Activated CD4-positive, alpha-beta T cell treated with anti-CD3 and anti-CD28 coated beads for 48 hours (primary cell): ENCODE data around the gene STK38L.
"Not testable (repeated sequence)": the region's sequence is repeated elsewhere in the genome, so short reads cannot be mapped to it uniquely, and the experiment has no call there.

Source experiments
- DNase-seq: peaks from one replicate; pipeline ENCODE4 v3.0.0-alpha.2; 2020

Gene STK38L

DNA sequence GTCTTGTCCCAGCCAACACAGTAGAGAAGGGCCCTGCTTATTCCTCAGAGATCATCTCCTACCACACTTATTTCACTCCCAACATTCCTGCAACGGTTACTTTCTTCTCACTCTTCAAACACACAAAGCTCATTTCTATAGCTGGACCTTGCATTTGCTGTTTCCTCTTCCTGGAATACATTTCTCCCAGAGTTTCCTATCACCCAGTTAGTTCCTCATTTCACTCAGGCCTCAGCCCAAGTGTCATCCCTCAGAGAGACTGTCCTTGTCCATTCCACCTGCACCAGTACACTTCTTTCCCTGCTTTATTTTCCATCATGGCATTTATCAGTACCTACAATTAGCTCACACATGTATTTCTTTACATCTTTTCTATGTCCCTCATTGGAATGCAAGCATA, 14.7 kb upstream of the STK38L start:
- no peak for DNase-seq

DNA sequence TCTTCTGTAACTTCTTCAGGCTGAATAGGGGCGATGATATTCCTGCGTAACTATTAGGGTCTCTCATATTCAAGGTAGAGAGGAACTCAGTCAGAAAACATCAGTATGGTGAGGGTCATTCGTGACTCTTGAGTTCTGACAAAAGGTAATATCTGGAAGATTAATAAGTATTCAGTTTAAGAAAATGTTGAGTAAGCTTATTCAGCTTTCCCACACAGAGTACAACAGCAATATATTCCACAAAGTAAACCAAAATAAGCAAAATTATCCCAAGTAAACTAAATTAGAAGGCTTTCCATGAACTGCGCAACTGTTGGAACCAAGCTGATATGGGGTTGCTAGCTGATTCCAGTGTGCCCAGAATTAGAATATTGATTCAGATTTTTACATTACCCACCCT, 12.7 kb upstream of the STK38L start:
- not testable (repeated sequence) for DNase-seq

DNA sequence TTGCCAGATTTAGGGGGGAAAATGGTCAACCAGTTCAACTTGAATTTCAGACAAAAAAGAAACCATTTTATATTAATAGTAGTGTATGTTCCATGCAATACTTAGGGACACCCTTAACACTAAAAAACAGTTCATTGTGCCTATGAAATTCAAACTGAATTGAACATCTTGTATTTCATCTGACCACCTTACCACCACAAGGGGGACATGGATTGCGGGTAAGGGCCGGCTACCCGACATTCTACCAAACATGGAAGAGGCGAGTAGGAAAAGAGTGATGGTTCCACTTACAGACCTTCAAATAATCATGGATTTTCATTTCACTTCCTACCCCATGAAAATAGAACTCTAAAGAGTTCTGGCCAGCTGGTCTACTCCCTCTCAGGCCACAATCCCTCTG, 10.3 kb upstream of the STK38L start:
- no peak for DNase-seq

DNA sequence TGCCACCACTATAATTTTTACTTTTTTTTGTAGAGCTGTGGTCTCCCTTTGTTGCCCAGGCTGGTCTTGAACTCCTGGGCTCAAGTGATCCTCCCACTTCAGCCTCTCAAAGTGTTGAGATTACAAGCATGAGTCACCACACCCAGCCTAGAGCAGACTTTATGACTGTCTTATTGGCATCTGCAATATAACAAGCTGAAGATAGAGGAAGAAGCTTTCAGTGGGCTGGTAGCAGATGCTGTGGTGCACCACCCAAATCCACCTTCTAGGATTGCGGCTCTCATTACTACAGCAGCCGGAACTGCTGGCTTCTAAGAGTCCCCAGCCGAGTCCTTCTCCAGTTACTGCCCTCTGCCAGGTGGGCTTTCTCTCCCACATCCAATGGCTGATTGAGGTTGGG, 7.6 kb upstream of the STK38L start:
- DNase-seq = peak; percentile 32

DNA sequence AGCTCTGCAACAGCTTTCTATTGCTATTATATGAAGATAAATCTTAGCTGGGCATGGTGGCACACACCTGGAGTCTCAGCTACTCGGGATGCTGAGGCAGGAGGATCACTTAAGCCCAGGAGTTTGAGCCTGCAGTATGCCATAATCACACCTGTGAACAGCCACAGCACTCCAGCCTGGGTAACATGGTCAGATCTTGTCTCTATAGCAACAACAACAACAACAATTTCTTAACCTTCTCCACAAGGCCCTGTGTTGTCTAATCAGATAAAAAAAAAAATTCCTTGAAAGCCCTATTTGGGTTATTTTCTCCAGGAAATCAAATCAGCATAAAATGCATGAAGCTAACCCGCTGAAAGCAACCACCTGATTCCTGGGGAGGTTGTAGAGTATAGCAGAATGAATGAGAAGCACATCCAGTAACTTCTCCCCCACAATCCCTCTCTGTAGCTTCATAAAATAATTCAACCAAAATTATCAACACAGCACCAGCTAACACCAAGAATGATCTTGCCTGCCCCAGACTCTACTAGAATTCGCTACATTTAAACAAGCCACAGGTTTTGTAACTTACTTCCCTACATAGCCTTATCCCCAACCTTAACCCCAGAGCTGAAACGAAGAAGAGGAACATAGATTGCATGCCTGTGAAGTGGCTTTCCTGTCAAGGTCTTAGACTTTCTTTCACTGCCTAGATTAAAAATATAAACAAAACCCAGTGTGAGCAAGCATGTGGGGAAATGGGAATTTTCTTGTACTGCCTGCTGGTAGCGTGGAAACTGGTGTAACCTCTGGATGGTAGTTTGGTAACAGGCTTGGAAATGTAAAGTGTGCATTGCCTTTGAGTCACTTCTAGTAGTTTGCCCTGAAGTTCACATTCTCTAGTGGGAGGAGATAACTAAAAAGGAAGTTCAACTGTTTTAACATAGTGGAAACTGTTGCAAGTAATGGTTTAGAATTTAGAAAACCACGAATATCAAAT, 6.0 kb upstream of the STK38L start:
- DNase-seq = no peak

DNA sequence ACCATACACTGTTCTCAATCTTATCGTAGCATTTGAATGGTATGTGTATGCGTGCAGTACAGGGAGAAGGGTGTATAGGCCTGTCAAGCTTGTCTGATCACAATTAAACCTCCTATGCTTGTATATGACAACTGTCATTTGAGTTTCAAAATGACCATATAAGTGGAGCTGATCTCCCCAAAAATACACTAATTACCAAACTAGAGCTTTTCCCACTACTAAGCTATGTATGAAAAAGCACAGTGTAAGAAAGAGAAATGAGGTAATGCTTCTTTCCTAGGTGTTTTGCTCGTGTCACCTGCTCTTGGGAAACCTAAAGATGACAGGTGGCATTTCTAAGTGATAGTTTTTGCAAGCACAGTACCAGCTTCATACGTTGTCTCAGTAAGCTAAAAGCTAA, 1.1 kb upstream of the STK38L start:
- no peak for DNase-seq

DNA sequence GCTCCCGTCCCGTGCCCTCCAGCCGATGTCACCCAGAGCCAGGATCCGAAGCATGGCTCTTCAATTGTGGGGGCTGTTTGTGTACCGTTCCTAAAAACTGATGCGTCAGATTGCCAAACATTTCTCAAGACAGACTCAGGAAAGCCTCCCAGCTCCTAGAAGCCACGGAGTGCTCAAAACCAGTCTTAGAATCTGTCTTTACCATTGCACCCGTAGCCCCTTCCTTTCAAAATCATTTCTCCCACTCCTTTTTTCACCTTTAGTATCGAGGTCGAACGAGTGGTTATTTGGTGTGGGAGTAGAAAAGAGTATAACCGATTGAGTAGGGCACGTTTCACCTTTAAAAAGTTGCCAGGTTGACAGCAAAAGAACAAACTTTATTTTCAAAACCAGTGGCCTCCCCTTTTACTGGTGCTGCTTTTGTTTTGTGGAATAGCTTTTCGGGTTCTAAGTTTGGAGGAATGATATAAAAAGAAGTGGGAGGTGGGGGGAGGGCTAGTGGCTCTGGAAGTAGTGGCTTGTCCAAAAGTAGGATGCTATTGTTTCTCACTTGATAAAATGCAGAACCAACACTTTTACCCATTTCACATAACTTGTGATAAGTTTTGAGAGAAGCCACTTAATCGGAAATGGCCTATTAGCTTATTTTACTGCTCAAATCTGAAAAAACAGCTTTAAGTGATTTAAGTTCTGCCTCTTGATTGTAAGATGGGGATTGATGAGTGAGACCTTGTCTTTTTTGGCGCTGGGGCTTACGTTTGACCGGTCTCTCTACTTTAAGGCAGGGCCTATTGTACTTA, 803 bp downstream of the STK38L start:
- no peak for DNase-seq

DNA sequence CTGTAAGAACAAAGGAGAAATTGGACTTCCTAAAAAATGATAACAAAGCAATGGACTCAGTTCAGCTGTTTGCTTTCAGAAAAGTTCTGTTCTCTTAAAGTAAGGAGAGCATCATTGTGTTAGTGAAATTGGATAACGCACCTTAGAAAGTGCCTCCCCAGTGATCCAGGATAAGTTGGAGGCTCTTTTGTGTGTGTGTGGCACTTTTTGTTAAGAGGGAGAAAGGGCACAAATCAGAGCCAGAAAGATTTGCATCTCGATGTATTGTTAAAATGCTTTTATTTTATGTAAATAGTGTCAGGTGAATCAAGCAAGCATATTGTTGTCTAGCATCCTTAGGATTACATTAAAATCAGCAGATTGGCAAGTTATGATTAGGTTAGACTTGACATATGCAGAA, 2.1 kb downstream of the STK38L start:
- no peak for DNase-seq

DNA sequence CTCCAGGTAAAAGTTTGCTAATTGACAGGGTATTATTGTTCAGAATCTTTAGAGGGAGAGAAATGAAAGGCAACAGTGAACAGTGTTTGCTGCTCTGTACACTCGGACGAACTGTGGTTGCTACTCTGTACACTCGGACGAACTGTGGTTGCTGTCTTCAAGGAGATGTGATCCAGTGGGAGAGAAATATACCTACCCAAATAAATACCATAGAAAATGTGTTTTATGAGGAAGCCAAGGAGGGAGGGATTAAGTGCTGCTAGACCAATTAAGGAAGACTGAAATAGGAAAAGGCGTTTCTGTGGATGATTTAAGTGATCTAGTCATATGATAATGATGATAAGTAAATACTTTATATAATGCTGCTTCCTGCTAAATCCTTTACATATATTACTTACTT, 2.7 kb downstream of the STK38L start:
- DNase-seq = no peak

DNA sequence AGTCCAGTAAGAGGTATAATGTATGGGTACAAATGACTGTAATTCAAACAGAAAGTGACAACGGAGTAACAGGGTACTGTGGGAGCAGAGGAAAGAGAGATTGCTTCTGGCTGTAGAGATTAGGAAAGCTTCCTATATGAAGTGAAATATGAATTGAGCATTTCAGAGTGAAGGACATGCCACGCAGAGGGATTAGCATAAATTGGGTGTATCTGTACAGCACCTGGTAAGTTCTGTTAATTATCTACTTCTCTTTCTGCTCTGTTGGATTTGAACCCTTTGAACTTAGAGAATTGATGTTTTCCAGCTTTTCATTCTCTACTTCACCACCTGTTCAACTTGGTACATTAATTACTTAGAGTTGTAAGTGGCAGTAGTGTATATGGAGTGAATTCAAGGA, 8.8 kb downstream of the STK38L start:
- no peak for DNase-seq

DNA sequence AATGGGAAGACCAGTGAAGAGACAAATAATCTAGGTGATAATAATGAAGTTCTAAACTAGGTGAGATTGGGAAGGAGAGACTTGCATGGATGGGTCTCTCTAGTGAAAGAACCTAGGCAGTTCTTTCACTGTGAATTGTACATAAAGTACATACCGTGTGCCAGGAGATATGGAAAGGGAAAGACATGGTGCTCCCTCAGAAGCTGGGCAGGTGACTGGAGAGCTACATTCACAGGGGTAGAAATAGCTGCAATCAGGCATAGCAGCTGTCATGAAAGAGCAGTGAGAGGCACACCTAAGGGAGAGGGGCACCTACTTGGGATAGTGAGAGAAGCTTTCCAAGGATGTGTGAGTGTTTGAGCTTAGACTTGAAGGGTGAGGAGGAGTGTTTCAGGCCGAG, 9.3 kb downstream of the STK38L start:
- DNase-seq = no peak

DNA sequence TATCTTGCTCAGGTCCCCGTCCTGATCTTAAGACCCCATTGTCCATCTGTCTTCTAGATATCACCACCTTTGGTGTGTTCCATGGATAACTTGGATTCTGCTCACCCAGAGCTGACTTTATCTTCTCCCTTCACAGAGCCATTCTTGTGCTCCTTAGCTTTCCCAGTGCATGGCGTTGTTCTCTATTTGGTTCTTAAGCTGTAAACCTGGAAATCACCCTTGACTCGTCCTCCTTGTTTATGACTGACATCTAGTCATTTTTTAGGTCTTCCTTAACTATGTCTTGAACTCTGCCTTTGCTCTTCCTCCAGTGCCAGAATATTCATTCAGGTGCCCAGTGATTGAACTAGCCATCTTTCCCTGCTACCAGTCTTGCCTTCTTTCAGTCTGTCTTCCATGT, 11.7 kb downstream of the STK38L start:
- no peak for DNase-seq

DNA sequence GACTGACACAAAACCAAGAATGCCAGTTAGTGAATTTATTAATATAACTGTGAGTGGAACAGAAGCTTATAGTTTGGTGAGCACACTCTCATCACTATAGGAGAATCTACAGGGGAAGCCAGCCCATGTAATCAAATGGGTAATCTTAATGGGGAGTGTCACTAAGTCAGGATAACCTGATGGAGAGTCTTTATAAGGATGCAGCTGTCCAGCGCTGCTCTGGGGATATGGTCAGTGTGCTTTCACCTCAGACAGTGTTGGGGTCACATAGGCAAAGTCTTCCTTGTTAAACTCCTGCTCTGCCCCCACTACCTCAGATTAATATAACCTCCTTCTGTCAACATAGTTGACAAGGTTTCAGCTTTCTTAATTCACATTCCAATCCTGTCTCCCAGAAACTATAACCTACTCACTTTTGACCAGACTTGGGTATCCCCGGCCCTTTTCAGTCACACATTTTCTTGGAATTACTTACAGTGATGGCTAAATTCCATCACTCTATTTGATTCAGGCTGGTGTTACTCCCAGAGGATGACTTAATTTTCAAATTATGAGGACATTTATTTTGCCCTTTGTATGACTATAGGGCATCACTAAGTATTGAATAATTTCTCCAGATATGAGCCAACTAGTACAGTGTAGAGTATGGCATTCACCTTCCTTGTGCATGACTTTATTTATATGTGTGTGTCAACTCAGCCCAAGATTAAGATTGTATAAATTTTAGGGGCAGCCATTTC, 13.2 kb downstream of the STK38L start:
- no peak for DNase-seq

DNA sequence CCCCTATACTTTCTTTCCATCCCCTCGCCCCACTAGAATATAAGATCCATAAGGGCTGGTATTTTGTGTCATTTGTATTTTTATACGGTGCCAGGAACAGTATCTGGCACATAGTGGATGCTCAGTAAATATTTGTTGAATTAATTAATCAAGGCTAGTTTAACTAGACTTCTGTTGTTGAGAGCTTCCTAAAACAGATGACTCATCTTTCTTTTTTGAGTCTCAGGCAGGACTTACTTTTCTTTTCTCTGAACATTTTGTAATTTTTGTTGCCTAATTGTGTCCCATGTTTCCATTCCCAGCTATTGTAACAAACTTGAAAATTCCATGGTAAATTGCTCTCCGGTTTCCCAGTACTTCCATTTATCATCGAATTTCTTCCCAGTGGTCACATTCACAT, 16.7 kb downstream of the STK38L start:
- no peak for DNase-seq

DNA sequence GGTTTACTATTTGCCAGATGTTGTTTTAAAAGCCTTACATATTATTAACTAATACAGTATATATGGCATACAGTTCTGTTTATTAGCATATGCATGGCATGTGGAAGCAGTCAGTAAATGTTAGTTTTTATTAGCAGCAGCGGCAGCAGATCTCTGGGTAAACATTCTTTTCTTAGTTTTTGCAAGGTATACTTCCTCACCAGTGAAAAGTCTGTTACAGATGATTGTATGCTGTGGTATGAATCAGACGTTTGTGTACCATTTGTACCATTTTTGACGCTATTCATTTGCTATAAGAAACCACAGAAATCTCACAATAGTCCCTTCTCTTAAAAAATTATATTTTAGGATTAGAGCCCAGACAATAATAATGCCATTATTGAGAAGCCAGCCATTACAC, 17.8 kb downstream of the STK38L start:
- DNase-seq = no peak

DNA sequence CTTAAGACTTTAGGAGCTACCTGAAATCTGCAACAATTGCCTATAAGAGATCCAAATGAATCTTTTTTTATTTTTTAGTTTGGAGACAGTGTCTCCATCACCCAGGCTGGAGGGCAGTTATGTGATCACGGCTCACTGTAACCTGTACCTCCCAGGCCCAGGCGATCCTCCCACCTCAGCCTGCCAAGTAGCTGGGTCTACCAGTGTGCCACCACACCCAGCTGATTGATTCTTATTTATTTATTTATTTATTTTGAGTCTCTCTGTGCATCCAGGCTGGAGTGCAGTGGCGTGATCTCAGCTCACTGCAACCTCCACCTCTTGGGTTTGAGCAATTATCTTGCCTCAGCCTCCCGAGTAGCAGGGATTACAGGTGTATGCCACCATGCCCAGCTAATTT, 26.1 kb downstream of the STK38L start:
- DNase-seq = no peak

DNA sequence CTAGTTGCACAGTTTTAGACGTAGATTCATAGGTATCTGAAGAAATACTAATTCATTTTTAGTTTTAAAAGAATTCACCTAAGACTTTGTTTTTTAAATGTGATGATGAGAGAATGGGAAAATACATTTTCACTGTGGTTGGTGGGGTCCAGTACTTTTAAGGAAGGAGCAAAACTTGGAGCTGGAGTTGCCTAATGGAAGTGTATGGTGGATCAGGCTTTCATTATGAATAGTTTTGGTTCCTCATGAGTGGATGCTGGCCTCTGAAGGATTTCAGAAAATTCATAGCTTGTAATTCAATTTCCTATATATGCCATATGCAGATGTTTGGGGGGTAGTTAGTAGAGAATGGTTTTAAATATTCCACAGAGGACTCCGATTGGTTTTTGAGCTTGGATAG, 27.1 kb downstream of the STK38L start:
- no peak for DNase-seq

DNA sequence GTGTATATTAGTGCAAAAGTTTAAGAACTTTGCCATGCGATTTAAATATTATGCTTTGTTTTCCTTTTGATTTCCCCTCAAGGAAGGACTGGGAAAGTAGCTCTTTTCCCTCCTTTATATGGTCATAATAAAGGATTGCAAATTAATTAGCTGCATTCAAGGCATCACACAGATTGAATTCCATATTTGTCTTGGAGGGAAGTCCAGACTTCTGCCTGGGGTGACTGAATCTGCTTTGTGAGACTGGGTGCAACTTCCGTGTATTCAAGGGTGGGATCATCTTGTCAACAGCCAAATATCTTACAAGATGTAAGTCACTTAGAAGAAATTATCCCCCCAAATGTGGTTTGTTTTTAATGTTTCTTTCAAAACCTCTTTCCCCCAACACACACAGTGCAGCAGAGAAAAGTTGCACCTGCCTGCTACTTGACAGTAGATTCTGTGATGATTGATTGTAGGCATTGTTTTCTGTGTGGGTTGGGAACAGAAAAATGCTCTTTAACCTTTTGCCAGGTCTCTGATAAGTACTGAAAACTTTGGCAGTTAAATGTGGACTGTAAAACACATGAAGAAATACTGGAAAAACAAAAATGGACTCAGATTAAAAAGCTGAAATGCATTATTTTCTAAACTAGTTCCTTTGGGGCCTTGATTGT, 28.4 kb downstream of the STK38L start:
- no peak for DNase-seq

DNA sequence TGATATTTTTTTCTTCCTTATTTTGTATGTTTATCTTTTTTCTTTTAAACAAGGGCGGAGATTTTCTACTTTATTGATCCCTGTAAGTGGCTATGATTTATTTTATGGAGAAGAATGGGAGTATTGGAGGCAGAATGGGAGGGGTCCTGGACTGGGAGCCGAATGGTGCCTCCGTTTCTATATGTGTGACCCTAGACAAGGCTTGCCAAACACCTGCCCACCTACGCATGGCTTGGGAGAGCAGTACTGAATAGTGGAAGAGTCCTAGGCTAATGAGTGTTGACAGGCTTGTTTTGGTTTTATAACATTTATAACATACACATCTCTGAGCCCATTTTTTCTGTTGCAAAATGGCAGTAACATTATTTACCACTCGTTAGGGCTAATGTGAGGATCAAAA, 29.0 kb downstream of the STK38L start:
- no peak for DNase-seq

DNA sequence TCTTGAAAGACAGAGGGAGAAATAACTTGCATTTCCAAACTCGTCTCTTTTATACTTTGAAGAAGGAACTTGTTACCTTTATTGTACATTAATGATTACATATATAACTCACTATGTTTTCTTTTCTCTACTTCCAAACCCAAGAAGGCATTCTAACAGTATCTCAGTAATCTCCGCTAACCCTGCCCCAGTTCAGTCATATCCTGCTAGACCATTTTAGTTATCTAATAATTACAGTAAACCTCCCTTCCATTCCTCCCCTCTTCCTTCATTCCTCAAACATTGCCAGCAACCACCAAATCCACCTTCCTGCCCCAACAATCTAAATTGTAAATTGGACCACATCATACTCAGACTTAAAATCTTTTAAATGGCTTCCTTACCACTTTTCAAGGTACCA, 30.6 kb downstream of the STK38L start:
- DNase-seq = no peak

DNA sequence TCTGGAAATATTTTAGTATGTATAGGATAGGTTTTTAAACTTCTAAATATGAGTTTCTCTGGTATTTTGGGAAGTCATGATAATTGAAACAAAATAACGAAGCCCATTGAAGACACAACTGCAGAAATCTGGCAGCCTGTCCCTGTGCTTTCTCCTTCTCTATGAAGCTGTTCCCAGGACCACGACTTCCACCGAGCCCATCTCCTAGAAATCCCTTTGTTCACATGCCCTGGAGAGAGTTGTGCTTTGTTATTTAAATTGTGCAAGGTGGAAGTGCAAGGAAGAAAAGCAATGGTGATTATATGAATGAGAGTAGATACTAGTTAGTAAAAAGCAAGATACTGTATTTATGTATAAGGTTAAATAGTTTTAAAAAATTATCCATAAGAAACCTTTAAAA, 32.2 kb downstream of the STK38L start:
- DNase-seq = no peak

DNA sequence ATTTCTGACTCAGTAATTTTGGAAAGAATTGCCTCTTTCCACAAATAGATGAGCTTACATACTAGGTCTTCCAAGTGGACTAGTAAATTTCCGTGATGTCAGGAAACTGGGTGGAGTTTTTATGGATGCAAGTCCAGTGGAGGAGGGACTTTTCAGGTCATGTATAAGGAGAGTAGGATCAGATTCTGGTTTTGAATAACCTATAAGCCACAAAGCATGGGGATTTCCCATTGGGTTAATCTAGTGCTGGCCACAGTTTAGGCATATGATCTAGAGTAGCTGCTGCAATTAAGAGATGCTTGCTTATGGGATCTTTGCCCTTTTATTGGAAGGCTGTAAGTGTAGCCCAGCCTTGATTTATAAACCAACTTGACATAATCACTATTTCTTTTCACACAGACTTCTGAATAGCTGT, 33.8 kb downstream of the STK38L start:
- peak; percentile 18 for DNase-seq

DNA sequence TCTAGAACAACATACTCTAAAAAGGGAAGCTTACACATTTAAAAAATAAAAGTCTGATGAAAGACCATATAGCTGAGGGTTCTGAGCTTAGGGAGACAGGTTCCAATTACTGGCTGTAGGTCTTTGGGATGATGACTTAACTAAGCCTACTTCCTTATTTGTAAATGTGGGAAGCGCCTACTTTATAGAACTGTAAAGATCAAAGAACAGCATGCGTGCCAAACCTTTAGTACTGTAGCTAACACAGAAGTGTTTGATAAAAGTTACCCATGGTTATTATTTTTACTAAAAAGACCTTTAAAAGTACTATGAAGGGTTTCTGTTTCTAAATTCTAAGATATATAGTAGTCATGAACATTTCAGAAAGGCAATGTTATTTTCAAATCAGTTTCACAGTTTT, 35.7 kb downstream of the STK38L start:
- no peak for DNase-seq
